ENCODE results near the gene FBXL17.

- TF ChIP-seq, protein P1, sequence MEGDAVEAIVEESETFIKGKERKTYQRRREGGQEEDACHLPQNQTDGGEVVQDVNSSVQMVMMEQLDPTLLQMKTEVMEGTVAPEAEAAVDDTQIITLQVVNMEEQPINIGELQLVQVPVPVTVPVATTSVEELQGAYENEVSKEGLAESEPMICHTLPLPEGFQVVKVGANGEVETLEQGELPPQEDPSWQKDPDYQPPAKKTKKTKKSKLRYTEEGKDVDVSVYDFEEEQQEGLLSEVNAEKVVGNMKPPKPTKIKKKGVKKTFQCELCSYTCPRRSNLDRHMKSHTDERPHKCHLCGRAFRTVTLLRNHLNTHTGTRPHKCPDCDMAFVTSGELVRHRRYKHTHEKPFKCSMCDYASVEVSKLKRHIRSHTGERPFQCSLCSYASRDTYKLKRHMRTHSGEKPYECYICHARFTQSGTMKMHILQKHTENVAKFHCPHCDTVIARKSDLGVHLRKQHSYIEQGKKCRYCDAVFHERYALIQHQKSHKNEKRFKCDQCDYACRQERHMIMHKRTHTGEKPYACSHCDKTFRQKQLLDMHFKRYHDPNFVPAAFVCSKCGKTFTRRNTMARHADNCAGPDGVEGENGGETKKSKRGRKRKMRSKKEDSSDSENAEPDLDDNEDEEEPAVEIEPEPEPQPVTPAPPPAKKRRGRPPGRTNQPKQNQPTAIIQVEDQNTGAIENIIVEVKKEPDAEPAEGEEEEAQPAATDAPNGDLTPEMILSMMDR (IDR thresholded peaks at IDR 0.05): no peak
- no peak for TF ChIP-seq POLR2A (IDR thresholded peaks at IDR 0.05)
These were observed 494.5 kb downstream of the FBXL17 start for GRCh38 chr5:107887166-107887943.

Data from Peyer's patch (tissue), 4 donors.